Thoracic aorta (tissue), 2 donors: ENCODE data around the gene S100A9. TPM values are rescaled to one million over a fixed set of nuclear protein-coding genes. Genes with fewer than 3 reads are reported as not detected.
"Not testable (repeated sequence)": the region's sequence is repeated elsewhere in the genome, so short reads cannot be mapped to it uniquely, and the experiment has no call there.

Experiments
- ATAC-seq: fragments of 150-250 bp; one replicate; pipeline ENCODE4 v1.8.0; 2017; ENCODE audit warnings: low read depth; ENCODE audit not compliant: insufficient number of reproducible peaks, low FRiP score
- DNase-seq: peaks from one replicate; pipeline ENCODE4 v3.0.0-alpha.2; 2020; ENCODE audit warnings: low spot score
- H3K27ac ChIP-seq, 2 donors: fragments of 200-600 bp; sonication (generic); 1 replicate in 1 of 2; 2 replicates in 1 of 2; pipeline ENCODE4 v1.5.1; 2016; ENCODE audit warnings: mild to moderate bottlenecking in 2 of 2, moderate library complexity in 2 of 2
- H3K27me3 ChIP-seq: fragments of 200-600 bp; sonication (generic); replicated peaks from 2 replicates; pipeline ENCODE4 v1.6.0; 2016; ENCODE audit warnings: mild to moderate bottlenecking; ENCODE audit not compliant: insufficient read depth
- H3K36me3 ChIP-seq: fragments of 200-600 bp; sonication (generic); one replicate; pipeline ENCODE4 v1.5.1; 2016
- H3K4me1 ChIP-seq, 2 donors: fragments of 200-600 bp; sonication (generic); 1 replicate in 1 of 2; 2 replicates in 1 of 2; pipeline versions ENCODE4 v1.5.1 to v1.6.0; 2016; ENCODE audit warnings: low read depth in 2 of 2, mild to moderate bottlenecking in 1 of 2; ENCODE audit not compliant: control insufficient read depth in 1 of 2
- H3K4me3 ChIP-seq: fragments of 200-600 bp; sonication (generic); 2 replicates; pipeline ENCODE4 v1.5.1; 2016; ENCODE audit warnings: mild to moderate bottlenecking
- H3K9me3 ChIP-seq: fragments of 200-600 bp; sonication (generic); 2 replicates; pipeline ENCODE4 v1.5.1; 2016
- CTCF ChIP-seq: fragments of 200-600 bp; sonication (generic); IDR thresholded peaks from one replicate; pipeline ENCODE4 v1.5.1; 2019; ENCODE audit warnings: antibody characterized with exemption
- total RNA-seq, 2 donors: library from RNA; depleted of rRNA; stranded (reverse); fragments of >200 nt; gene quantifications; one replicate each; pipeline versions ENCODE4 v1.1.0 to v1.2.3, GENCODE V29; 2016

The S100A9 gene
- total RNA-seq, 2 donors from 2014 or later, result 138 to 478 TPM

GRCh38 chr1:153403421-153404085, 45.9 kb downstream of the S100A9 start:
- Histone ChIP-seq H3K9me3 (no peaks in the 10 kb centered on the region), H3K4me1 (no peaks in the 10 kb centered on the region), H3K4me3 (no peak overlapping the region), H3K27me3 (no peaks in the 10 kb centered on the region), H3K27ac (no peak overlapping the region), H3K36me3 (no peaks in the 10 kb centered on the region)
- no peak for ATAC-seq
- TF ChIP-seq CTCF, result no peak
- DNase-seq, result no peak

GRCh38 chr1:153404086-153404635, 46.5 kb downstream of the S100A9 start:
- no peaks in the 10 kb centered on the region for H3K4me1 ChIP-seq
- H3K36me3 ChIP-seq, result no peaks in the 10 kb centered on the region
- ATAC-seq, result no peak
- H3K27ac ChIP-seq, result no peak overlapping the region
- H3K27me3 ChIP-seq, result no peaks in the 10 kb centered on the region
- H3K4me3 ChIP-seq, result no peak overlapping the region
- TF ChIP-seq CTCF, result no peak
- DNase-seq, result no peak
- no peaks in the 10 kb centered on the region for H3K9me3 ChIP-seq

GRCh38 chr1:153404768-153405167, 47.1 kb downstream of the S100A9 start:
- Histone ChIP-seq H3K36me3 (no peaks in the 10 kb centered on the region), H3K4me1 (no peaks in the 10 kb centered on the region), H3K27ac (no peak overlapping the region), H3K27me3 (no peaks in the 10 kb centered on the region), H3K4me3 (no peak overlapping the region), H3K9me3 (no peaks in the 10 kb centered on the region)
- DNase-seq (no peak), ATAC-seq (no peak)
- peak; percentile 43 for TF ChIP-seq CTCF

- H3K4me1 ChIP-seq, DNase-seq, H3K27ac ChIP-seq, ATAC-seq, H3K27me3 ChIP-seq, H3K4me3 ChIP-seq, H3K36me3 ChIP-seq, H3K9me3 ChIP-seq: not testable (repeated sequence)
Measured at GRCh38 chr1:153405825-153406599, 48.4 kb downstream of the S100A9 start.

- not testable (repeated sequence) for H3K4me1 ChIP-seq, H3K27ac ChIP-seq, H3K27me3 ChIP-seq, H3K9me3 ChIP-seq, ATAC-seq, H3K36me3 ChIP-seq, DNase-seq, H3K4me3 ChIP-seq
Measured at GRCh38 chr1:153407274-153407673, 49.6 kb downstream of the S100A9 start.

Other genes with a start within 250 kb of the S100A9 start
- not detected for gene SPRR2F, start 244.3 kb upstream of the S100A9 start, total RNA-seq
- not detected for gene SPRR2G, start 207.0 kb upstream of the S100A9 start, total RNA-seq
- gene LELP1, start 154.4 kb upstream of the S100A9 start, total RNA-seq, result not detected
- gene PRR9, start 140.3 kb upstream of the S100A9 start, total RNA-seq, result not detected
- gene LORICRIN, start 98.2 kb upstream of the S100A9 start, total RNA-seq, result not detected
- not detected for gene PGLYRP3, start 44.9 kb upstream of the S100A9 start, total RNA-seq
- gene PGLYRP4, start 9.0 kb upstream of the S100A9 start, total RNA-seq, result not detected
- gene S100A12, start 17.8 kb downstream of the S100A9 start, total RNA-seq, result 10 to 100 TPM in 1 of 2 donors, not detected in 1; 22.5 TPM
- 10 to 100 TPM; 31.5 to 95.4 TPM for gene S100A8, start 33.2 kb downstream of the S100A9 start, total RNA-seq
- not detected for gene S100A7A, start 58.7 kb downstream of the S100A9 start, total RNA-seq
- not detected for gene S100A7, start 102.8 kb downstream of the S100A9 start, total RNA-seq
- 100 to 1,000 TPM; 367 to 608 TPM for gene S100A6, start 178.1 kb downstream of the S100A9 start, total RNA-seq
- not detected for gene S100A5, start 183.1 kb downstream of the S100A9 start, total RNA-seq
- gene S100A4, start 188.0 kb downstream of the S100A9 start, total RNA-seq, result 1,000 to 10,000 TPM in 1 of 2 donors, 100 to 1,000 TPM in 1; 514 to 1,429 TPM
- gene S100A3, start 191.4 kb downstream of the S100A9 start, total RNA-seq, result 10 to 100 TPM in 1 of 2 donors, 1 to 10 TPM in 1; 3.1 to 25.0 TPM
- 1 to 10 TPM; 1.1 to 2.9 TPM for gene S100A2, start 208.0 kb downstream of the S100A9 start, total RNA-seq